HG03460 (cell line): Measurements from ENCODE around the gene KCND3.

ENCODE experiments used
- ATAC-seq: cut with Tn5 transposase; IDR thresholded peaks from one replicate; pipeline ENCODE4 v1.9.1; 2021; ENCODE audit not compliant: unreplicated experiment

Gene KCND3

DNA sequence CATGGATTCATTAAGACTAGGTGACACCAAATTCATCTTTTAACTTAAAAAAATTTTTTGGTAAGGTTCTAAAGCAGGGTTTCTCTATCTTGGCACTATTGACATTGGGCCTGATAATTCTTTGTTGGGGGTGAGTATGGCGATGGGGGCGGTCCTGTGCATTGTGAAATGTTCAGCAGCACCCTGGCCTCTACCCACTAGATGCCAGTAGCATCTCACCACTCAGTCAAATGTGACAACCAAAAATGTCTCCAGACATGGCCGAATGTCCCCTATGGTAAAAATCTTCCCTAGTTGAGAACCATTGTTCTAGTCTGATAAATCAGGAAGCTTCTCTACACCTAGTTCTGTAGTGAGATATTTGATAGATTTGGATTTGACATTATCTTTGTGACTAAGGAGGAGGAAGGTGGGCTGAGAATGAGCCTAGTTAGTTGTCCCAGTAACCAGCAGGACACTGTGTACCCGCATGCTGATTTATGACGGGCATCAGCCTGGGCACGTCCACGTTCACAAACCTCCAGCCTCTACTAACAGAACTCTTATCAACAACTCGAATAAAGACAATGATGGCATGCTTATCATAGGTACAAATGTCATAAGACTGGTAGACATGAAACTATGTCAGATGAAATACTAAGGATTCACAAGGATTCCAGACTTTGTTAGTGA is 104.6 kb downstream of the KCND3 start:
- ATAC-seq, result no peak

DNA sequence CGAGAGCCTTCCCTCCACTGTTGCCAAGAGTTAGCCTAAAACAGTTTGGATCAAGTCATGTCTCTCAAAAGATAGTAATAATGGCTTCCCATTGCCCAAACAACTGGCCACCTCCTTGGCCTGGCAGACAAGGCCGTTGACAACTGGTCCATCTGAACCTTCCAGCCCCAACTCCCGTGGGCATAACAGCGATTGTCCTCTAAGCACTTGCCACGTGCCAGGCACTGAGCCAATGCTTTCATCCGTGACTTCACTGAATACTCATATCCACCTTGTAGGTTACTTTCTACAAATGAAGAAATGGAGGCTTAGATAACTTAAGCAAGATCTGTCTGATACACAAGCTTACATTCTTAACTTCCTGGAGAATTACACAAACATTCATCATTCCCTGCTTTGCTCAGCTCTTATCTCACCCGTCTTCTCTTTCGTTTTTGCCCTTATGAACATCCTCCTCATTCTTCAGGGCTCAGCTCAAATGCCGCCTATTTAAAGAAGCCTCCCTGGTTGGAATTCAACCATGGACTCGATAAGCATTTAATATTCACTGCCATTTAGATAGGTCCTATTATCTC is 106.4 kb downstream of the KCND3 start:
- ATAC-seq, result no peak

DNA sequence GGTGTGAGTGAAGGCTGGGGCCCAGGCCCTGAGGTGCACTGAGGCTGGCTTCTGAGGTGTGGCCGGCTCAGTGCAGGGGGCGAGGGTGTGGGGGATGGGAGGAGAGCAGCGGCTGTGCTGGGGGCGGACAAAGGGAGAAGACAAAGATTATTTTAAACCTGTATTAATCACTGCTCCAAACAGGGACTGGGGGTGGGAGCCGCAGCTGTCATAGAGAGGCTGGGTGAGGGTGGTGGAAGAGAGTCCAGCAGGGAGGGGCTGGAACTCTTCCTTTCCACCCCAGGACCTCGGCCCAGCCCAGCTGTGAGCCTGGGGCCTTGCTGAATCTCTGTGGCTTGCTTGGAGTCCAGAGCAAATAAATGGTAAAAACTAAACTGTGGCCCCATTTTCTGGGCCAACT is 106.9 kb downstream of the KCND3 start:
- no peak for ATAC-seq

DNA sequence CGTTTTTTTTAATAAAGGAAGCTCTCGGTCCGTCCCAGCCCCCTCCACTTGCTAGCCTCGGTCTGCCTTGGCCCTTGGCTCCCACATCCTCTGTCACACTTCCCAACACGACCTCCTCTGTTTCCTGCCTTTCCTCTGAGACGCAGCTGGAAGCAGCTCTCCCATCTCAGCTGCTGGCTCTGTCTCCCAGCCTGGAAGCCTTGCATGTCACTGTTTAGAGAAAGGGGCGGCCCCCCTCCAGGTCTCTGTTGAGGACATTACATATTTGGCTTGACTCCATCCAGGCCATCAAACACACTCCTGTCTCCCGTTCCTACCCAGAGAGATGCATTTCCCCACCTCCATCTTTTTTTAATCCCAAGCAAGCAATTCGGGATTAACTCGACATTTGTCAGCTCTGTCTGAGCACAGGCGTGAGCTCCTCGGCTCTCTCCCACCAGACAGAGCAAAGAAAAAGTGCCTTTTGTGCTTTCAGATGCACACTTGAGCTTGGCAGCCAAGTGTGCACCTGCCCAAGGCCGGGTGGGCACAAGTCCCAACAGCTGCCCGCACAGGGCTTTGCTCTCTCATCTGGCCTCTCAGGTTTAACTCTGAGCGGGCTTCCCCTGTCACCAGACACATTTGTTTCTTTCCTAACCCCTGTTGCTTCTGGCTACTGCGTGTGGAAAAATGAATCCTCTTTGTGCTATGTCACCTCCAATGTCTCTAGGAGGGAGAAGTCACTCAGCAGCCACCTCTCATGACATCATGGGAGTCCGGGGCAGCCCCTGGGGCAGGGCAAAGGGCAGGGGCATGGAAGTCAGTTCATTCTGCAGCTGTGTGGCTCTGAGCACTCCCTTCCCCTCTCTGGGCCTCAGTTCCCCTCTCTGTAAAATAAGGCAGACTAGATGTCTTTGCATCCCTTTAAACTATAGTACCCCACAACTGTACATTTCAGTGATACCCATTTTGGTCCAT is 108.3 kb downstream of the KCND3 start:
- ATAC-seq, result no peak

DNA sequence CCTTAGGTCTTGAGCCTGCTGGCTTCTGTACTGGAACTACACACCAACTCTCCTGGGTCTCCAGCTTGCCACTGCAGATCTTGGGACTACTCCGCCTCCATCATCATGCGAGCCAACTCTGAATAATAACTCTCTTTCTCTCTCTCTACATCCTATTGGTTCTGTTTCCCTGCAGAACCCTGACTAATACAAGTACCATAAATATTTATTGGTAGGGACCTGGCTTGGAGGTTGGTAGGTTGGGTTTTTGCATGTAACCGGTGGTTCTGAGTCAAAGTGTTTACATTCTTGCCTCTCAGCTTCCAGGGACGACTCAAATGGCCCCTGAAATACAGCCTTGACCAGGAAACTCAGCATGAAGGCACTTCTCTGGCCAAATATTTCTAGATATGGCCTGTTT is 110.4 kb downstream of the KCND3 start:
- no peak for ATAC-seq

DNA sequence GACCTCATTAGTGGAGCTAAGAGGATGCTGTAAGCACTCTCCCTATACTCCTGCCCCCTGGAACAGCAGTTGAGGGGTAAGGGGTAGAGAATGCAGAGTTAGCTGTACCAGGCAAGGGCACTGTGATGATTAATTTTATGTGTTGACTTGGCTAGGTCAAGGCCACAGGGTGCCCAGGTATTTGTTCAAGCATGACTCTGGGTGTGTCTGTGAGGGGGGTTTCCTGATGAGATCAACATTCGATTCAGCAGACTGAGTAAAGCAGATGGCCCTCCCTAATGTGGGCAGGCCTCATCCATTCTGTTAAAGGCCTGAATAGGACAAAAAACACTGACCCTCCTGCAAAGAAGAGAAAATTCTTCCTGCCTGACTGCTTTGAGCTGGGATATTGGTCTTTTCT is 110.8 kb downstream of the KCND3 start:
- ATAC-seq, result peak; percentile 72

DNA sequence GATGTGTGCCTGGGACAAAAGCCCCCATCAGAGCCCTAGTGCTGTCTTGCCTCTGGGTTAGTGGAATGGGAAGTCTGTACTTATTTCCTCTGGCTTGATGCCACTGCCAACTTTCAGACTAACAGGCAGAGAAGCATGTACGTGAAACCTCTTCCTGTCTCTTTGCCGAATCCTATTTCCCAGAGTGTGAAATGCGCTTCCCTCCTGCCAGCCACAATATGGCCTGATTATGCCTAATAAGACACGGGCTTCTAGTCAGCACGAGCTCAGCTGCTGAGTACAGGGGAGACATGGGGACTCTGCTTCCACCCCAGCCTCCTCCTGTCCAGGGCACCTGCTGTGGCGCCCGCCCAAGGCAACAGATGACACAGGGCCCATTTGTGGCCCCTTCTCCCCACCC is 111.4 kb downstream of the KCND3 start:
- ATAC-seq, result no peak

DNA sequence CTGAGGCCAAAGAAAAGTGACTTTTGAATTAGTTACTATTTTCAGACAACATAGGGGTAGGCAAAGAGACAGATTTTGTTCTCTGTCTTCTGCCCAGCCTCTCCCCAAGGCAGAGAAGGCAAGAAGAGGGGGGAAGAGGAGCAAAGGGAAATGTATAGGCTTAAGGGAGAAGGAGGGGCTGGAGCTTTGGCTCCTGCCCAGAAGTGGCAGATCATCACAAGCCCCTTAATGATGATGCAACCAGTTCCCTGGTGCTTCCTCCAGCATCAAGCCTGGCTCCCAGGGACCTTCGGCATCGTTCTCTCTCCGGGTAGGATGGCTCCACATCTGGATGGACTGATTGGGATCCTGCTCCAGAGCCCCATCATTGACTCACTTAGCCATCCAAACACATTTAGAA is 112.8 kb downstream of the KCND3 start:
- no peak for ATAC-seq

DNA sequence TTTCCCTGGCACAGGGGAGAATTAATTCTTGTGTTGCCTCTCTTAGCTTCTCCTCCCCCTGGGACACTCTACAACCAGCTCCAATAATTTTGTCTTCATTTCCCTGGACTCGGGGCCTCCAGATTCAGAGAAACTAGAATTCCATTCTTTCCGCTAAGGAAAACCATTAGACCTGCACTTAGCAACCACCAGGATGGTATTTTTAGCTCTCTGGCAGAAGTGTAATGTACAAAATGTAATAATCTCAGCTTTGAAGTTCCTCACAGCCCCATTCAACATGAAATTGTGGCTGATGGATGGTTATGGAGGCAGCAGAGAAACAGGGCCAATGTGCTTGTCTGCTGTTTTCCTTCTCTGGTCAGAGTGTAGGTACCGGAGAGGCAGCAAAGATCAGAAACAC is 113.8 kb downstream of the KCND3 start:
- ATAC-seq, result no peak

DNA sequence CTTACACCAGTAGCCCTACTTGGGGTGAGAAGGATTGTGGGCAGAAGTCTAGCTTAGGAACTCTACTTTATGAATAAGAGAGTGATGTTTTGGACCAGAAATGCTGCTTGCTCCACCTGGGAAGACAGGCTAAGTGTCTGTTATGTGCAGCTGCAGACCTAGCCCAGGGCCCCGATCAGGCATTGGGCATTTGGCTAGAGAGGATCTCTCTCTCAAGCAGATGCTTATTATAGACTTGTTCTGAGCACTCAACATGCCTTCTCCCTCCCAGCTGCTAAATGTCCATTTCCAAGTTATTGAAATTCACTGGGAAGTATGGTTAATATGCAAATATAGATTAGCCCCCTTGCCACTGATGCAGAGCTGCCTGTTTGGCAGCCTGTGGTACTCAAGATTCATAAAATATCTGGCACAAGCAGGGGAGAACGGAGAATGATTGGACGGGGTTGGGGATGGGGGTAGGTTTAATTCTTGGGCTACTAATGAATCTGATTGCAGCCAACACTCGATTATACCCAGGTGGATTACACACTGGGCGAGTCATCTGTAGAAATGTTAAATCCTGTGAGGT is 115.9 kb downstream of the KCND3 start:
- ATAC-seq, result no peak

DNA sequence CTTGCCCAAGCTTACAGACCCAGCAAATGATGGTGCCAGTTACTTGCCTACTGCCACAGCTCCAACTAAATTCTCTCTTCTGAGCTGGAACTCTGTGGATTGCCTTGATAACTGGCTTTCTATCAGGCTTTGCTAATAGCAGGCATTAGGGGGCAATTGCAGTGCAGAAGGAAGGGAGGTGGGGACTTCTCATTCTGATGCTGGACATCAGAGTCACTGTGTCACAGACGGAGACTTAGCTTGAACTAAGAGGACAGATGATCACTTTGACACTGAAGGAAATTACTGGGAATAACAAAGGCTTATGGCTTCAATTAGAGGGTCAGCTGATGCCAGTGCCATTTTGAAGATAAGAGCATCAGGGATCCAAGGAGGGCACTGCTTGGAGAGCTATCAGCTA is 119.3 kb downstream of the KCND3 start:
- no peak for ATAC-seq

DNA sequence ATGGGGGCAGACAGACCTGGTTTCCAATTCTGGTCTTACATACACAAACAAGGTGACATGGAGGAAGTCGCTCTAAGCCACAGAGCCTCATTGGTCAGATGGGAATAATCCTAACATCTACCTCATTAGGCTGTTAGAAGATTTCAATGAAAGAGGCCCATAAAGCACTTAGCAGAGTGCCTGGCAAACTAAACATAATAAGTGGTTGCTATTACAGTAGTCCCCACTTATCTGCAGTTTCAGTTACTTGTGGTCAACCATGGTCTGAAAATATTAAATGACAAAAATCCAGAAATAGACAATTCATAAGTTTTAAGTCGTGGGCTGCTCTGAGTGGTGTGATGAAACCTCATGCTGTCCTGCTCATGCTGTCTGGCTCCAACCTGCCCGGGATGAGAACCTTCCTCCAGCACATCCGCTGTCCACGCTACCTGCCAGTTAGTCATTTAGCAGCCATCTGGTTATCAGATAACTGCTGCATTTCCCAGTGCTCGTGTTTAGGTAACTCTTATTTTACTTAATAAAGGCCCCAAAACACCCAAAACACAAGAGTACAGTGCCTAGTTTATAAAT is 121.5 kb downstream of the KCND3 start:
- no peak for ATAC-seq

DNA sequence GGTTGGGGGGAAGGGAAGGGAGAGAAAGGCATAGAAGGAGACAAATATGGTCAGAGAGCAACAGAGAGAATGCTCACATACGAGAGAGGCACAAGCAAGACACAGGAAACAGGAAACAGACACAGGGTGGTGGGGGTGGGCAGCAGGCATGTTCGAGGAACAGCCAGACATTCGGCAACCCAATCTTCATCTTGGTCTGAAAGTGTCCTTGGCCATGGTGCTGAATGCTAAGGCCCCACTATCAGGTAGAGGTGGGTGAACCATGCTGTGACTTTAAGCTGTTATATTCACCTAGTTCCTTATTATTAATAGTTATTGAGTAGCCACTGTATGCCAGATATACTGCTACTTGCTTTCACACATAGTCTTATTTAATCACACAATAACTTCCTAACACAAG is 124.6 kb downstream of the KCND3 start:
- no peak for ATAC-seq

DNA sequence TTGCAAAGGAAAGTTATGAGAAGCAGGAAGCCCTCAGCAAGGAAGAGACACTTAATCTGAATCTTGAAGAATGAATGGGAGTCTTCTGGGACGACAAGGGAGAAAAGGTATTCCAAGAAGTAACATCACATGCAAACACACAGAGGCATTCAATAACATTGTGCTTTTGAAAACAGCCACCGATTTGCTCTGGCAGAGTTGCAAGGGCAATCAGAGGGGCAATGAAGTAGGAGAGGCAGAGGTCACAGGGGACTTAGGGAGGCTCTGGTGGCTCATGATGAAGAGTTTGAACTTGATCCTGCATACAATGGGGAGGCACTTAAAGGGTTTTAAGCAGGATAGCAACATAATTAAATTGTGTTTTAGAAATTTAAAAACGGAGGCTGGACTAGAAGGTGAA is 126.1 kb downstream of the KCND3 start:
- no peak for ATAC-seq

DNA sequence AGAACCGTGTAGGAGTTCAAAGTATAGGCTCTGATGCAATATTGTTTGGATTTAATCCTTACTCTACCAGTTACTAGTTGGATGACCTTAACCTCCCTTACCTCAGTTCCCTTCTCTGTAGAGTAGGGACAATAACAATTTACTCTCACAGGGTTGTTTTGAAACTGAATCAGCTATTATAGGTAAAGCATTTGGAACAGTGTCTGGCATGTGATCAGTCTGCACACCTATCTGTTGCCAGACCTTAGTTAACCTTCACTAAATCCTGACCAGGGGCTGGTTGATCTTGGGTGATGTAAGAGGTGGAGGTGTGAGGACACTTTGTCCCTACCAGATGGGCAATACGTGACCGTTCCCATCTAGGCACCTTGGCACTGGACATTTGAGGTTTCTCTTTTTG is 126.9 kb downstream of the KCND3 start:
- ATAC-seq, result no peak

DNA sequence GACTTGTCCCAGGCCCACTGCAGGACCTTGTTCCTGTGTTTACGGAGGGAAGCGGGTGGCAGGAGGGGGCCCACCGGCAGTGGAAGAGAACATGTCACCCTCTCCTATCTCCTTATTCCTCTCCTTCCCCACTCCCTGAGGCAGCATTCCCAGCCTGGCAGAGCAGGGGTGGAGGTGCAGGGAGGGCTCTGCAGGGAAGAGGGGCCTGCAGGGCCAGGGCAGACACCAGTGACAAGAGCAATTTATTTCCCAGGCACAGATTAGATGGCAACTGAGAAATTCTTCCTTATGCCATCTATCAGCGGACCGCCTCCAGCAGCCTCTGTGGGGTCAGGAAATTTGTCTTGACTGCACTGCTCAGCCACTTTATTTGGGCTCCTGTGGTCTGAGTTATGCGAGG is 127.9 kb downstream of the KCND3 start:
- no peak for ATAC-seq

DNA sequence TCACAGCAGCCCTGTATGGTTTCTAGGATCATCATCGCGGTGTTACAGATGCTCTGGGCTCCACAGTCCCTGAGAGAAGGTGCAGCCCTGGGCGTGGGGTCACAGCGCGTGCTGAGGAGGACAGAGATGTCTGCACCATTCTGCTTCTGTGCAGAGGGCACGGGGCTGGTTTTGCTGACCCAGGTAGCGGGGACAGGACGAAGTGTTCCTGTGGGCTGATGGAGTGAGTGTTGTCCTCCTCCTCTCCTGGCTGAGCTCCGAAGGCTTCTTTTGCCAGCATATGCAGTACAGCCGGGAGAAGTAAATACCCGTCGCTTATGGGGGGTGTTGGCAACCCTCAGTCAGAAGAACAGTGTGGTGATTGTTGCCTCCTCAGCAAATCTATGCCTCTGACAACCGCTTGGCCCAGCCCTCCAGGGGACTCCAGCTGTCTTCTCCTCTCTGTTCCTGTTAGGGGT is 132.2 kb downstream of the KCND3 start:
- ATAC-seq, result no peak

DNA sequence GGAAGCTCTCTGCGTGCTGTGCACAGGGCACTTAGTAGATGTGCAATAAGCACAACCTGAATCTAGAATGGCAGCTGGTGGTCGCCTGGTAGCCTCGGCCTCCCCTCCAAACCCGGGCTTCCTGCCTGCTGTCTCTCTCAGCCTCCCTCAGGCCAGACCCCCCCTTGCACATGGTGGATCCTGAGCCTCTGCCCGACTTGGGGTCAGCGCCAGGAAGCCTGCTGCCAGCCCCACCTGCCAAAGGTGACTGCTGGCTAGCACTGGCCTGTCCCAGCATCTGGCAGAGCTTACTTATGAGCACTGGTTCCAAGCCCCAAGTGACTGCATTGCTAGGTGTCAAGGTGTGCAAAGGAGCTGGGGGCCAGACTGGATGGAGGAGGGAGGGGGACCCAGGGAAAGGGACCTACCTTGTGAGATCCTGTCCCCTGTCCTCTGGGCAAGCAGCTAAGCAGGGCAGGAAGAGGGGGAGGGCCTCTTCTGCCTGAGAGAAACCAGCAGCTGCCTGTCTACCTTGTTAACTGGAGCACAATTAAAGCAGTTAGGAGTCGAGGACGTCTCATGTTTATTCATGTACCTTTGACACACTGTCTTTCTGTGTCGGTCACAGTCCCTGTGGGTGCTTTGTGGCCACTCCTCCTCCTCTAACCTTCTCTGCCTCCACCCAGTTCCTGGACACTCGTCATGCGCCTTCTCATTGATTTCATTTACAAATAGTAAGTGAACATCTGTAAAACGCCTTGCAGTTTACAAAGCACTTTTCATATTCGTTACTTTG is 132.9 kb downstream of the KCND3 start:
- no peak for ATAC-seq

DNA sequence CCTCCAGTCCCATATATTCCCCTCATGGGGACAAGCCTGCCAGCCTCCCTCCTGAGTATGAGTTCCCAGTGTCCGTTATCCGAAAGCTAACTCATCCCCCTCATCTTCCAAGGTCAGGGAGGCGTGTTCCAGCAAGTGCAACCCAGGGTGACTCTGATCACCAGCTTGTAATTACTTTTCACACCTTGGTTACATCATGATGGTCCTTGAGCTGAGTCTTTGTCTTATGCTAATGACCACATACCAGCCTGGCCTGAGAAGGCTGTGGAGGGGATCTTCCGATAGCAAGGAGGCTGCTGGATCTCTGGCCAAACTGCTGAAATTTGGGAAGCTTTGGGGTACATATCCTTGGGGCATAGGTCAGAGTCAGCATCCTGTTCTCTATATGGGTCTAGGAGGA is 134.2 kb downstream of the KCND3 start:
- ATAC-seq, result no peak

DNA sequence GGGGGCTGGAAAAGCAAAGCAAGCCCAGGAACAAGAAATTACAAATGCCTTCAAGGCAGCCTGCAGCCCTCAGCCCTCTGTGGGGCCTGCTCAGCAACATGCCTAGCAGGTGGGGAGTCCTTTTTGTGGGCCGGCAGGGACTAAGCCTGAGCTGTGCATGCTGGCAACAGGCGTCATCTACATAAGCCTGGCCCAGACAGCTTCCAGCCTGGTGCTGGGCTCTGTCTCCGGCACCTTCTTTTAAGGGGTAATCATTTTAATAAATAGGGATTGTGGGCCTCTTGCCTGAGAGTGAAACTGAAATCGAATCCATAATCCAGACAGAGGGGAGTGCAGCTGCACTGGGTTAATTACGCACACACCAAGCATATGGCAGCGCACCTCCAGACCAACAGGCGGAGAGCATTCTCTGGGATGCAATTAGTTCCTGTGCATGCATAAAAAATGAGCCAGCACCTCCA is 137.2 kb downstream of the KCND3 start:
- ATAC-seq, result no peak
